Nephron (organoid): Measurements from ENCODE around the gene ZNF679.
"Not testable (repeated sequence)": the region's sequence is repeated elsewhere in the genome, so short reads cannot be mapped to it uniquely, and the experiment has no call there.

Source experiments
- H3K27ac Mint-ChIP-seq, 3 experiments: 2 replicates each; pipeline ENCODE4 v1.8.0; 2020; ENCODE audit warnings: mixed read lengths in 3 of 3, mild to moderate bottlenecking in 2 of 3, moderate library complexity in 1 of 3
- H3K27me3 Mint-ChIP-seq: 2 replicates; pipeline ENCODE4 v1.8.0; 2021; ENCODE audit warnings: low read depth, mild to moderate bottlenecking, moderate library complexity, mixed read lengths
- H3K36me3 Mint-ChIP-seq: 2 replicates; pipeline ENCODE4 v1.8.0; 2020; ENCODE audit warnings: low read depth, mixed read lengths
- H3K4me1 Mint-ChIP-seq: 2 replicates; pipeline ENCODE4 v1.8.0; 2020; ENCODE audit warnings: mixed read lengths
- H3K4me3 Mint-ChIP-seq, 3 experiments: 2 replicates each; pipeline ENCODE4 v1.8.0; 2020; ENCODE audit warnings: mild to moderate bottlenecking in 3 of 3, mixed read lengths in 3 of 3, moderate library complexity in 2 of 3
- H3K9me3 Mint-ChIP-seq: 2 replicates; pipeline ENCODE4 v1.8.0; 2020; ENCODE audit warnings: mixed read lengths
- TF ChIP-seq, protein P1 (sequence below), 3 experiments: fragments of 200-600 bp; sonication (generic); IDR thresholded peaks; one replicate each; pipeline ENCODE4 v1.5.0; 2021; ENCODE audit warnings: antibody characterized with exemption in 3 of 3; ENCODE audit not compliant: unreplicated experiment in 3 of 3

ZNF679 gene

DNA sequence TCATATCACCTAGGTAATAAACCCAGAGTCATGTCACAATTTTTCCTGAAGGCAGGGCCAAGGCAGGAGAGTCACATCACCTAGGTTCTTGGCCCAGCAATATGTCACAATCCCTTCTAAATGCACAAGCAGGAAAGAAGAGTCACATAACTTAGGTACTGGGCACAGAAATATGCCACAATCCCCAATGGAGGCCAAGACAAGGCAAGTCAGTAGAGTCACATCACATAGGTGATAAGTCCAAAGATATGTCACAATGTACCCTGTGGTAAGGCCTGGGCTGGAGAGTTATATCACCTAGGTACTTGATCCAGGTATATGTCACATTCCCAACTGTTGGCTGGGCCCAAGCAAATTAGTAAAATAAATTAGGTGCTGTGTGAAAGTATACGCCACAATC is at the start of gene ZNF679:
Gene ZNF679, plus strand, starts transcription at position 301 of the 400 bp plus-strand sequence. CDS start 20,644 bp downstream, outside the sequence.
- H3K9me3 Mint-ChIP-seq = peaks cover 72% of the 10 kb centered on the region
- not testable (repeated sequence) for H3K27ac Mint-ChIP-seq, H3K36me3 Mint-ChIP-seq, H3K27me3 Mint-ChIP-seq, H3K4me1 Mint-ChIP-seq, H3K4me3 Mint-ChIP-seq

DNA sequence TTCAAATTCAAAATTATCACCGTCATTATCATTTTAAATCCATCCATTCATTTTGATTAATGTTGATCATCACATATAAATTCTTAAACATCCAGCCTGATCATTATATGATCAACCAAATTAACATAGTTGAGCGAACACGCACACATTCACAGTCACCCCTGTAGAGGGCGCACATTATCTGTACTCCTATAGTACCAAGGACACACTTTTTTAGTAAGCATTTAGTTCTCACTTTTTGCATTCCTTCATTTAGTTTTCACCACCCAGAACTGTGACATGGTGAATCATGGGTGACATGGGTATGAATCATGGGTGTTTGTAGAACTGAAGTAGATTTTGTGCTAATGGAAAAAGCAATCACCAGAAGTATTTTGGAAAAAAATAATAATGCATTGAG is 47.3 kb upstream of the ZNF679 start:
- TF ChIP-seq, protein P1, sequence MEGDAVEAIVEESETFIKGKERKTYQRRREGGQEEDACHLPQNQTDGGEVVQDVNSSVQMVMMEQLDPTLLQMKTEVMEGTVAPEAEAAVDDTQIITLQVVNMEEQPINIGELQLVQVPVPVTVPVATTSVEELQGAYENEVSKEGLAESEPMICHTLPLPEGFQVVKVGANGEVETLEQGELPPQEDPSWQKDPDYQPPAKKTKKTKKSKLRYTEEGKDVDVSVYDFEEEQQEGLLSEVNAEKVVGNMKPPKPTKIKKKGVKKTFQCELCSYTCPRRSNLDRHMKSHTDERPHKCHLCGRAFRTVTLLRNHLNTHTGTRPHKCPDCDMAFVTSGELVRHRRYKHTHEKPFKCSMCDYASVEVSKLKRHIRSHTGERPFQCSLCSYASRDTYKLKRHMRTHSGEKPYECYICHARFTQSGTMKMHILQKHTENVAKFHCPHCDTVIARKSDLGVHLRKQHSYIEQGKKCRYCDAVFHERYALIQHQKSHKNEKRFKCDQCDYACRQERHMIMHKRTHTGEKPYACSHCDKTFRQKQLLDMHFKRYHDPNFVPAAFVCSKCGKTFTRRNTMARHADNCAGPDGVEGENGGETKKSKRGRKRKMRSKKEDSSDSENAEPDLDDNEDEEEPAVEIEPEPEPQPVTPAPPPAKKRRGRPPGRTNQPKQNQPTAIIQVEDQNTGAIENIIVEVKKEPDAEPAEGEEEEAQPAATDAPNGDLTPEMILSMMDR (IDR thresholded peaks at IDR 0.05; ENCODE audit: unreplicated experiment in 3 of 3) = no peak
- Mint-ChIP-seq H3K36me3 (no peaks in the 10 kb centered on the region), H3K27ac (no peak overlapping the region), H3K9me3 (peaks cover 27% of the 10 kb centered on the region), H3K4me1 (no peaks in the 10 kb centered on the region), H3K27me3 (no peaks in the 10 kb centered on the region), H3K4me3 (no peak overlapping the region)

DNA sequence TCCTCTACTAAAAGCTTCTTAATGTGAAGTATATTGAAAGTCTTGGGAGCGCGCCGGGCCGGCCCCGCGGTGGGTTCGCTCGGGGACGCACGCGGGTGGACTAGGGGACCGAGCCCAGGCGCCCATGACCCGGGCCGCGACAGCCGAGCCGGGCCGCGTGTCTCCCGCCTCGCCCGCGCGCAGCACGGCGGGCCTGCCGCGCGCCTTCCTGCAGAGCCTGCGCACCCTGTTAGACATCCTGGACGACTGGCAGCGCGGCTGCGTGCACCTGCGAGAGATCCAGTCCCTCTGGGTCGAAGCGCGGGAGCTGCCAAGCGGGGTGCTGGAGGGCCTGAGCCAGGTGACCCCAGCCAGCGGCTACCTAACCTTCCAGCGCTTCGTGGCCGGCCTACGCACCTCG is 46.7 kb upstream of the ZNF679 start:
- Mint-ChIP-seq H3K4me3 (no peak overlapping the region), H3K27ac (no peak overlapping the region), H3K9me3 (peaks cover 30% of the 10 kb centered on the region), H3K27me3 (no peaks in the 10 kb centered on the region), H3K4me1 (no peaks in the 10 kb centered on the region), H3K36me3 (no peaks in the 10 kb centered on the region)
- TF ChIP-seq, protein P1 (IDR thresholded peaks at IDR 0.05; ENCODE audit: unreplicated experiment in 3 of 3) = no peak

DNA sequence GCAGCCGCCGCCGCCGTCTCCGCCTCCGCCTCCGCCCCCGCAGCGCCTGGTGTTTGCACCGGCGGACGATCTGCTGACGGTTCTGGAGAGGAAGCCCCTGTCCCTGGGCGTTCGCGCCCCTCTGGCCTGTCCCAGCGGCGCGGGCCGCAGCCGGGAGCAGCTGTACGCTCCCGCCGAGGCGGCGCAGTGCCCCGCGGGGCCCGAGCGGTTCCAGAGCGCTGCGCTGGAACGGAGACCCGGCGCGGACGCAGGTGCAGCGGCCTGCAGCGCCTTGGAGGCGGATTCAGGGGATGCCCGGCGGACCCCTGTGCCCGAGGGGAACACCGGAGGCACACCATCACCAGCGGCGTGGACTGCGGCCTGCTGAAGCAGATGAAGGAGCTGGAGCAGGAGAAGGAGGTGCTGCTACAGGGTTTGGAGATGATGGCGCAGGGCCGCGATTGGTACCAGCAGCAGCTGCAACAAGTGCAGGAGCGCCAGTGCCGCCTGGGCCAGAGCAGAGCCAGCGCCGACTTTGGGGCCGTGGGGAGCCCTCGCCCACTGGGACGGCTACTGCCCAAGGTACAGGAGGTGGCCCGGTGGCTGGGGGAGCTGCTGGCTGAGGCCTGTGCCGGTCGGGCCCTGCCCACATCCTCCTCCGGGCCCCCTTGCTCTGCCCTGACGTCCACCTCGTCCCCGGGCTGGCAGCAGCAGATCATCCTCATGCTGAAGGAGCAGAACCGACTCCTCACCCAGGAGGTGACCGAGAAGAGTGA is 46.1 kb upstream of the ZNF679 start:
- no peaks in the 10 kb centered on the region for H3K4me1 Mint-ChIP-seq
- no peaks in the 10 kb centered on the region for H3K27me3 Mint-ChIP-seq
- H3K27ac Mint-ChIP-seq = no peak overlapping the region
- TF ChIP-seq, protein P1 (IDR thresholded peaks at IDR 0.05; ENCODE audit: unreplicated experiment in 3 of 3) = no peak
- H3K36me3 Mint-ChIP-seq = no peaks in the 10 kb centered on the region
- H3K4me3 Mint-ChIP-seq = no peak overlapping the region
- H3K9me3 Mint-ChIP-seq = peaks cover 35% of the 10 kb centered on the region

DNA sequence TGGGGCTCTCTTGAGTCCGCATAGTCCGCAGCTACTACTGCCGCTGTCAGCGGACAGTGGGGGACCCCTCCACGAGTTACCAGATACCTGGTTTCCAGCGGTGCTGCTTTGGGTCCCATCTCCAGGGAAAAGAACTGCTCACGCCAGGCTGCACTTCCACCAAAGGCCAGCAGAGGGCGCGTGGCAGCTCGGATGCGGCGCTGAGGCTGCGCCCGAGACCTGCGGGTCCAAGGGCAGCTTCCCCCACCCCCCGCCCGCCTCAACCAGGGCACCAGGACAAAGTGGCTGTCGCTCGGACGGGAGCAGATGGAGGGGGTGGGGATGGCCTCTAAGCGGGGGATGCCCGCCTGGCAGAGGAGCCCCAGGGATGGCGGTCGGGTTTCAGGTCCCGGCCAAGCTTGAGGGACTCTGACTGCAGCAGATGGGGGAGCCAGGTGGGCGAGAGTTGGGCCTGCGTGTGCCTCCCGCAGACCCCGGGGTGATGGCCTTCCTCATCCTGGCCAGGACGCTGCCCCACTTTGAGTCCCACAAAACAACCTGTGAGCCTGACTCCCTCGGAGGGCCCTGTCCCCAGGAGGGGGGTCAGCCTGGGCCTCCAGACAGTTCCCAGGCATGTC is 45.0 kb upstream of the ZNF679 start:
- no peaks in the 10 kb centered on the region for H3K27me3 Mint-ChIP-seq
- TF ChIP-seq, protein P1 (IDR thresholded peaks at IDR 0.05; ENCODE audit: unreplicated experiment in 3 of 3) = no peak
- H3K4me1 Mint-ChIP-seq = no peaks in the 10 kb centered on the region
- H3K4me3 Mint-ChIP-seq = no peak overlapping the region
- H3K9me3 Mint-ChIP-seq = peaks cover 37% of the 10 kb centered on the region
- no peaks in the 10 kb centered on the region for H3K36me3 Mint-ChIP-seq
- no peak overlapping the region for H3K27ac Mint-ChIP-seq

DNA sequence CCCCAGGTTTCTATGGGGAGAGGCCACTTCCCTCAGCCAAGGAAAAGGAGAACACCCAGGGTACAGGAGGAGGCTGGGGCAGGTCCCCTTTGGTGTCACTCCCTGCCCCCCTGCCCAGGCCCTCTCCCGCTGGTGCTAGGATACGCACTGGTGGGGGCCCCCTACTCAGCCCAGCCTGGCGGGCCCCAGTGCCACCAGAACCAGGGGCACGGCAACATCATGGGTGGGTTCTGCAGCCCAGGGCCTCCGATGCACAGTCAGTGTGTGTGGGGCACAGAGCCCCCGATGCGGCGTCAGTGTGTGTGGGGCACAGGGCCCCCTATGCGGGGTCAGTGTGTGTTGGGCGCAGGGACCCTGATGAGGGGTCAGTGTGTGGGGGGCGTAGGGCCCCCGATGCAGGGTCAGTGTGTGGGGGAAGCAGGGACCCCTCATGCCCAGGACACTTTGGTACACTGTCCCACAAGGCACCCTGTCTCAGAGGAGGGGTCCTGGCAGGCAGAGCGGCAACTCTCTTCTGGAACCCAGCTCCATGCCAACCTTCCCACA is 44.4 kb upstream of the ZNF679 start:
- H3K36me3 Mint-ChIP-seq = no peaks in the 10 kb centered on the region
- no peaks in the 10 kb centered on the region for H3K4me1 Mint-ChIP-seq
- H3K27me3 Mint-ChIP-seq = no peaks in the 10 kb centered on the region
- TF ChIP-seq, protein P1 (IDR thresholded peaks at IDR 0.05; ENCODE audit: unreplicated experiment in 3 of 3) = no peak
- H3K9me3 Mint-ChIP-seq = peaks cover 35% of the 10 kb centered on the region
- H3K27ac Mint-ChIP-seq = no peak overlapping the region
- no peak overlapping the region for H3K4me3 Mint-ChIP-seq
